DMS153 treated with DMSO at 0.1 percent for 48 hours (cell line): ENCODE measurements around the gene SWSAP1.

Experiments used
- DNase-seq: peaks from one replicate; lab custom pipeline; 2025; ENCODE audit not compliant: unreplicated experiment; lab: John Stamatoyannopoulos, UW

The SWSAP1 gene

DNA sequence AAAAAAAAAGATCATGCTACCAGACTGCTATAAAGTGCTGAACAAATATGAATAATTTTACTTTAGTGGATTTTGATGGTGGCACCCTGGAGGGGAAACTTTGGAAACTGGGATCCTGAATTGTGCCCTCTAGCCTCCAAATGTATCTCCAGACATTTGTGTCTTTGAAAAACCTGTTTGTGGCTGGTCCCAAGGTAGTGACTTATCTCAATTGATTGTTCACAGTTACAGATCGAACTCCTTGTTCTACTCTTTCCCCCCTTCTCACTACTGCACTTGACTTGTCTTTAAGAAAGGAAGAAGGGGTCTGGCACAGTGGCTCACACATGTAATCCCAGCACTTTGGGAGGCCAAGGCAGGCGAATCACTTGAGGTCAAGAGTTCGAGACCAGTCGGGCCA, 34.1 kb downstream of the SWSAP1 start:
- DNase-seq = no peak

DNA sequence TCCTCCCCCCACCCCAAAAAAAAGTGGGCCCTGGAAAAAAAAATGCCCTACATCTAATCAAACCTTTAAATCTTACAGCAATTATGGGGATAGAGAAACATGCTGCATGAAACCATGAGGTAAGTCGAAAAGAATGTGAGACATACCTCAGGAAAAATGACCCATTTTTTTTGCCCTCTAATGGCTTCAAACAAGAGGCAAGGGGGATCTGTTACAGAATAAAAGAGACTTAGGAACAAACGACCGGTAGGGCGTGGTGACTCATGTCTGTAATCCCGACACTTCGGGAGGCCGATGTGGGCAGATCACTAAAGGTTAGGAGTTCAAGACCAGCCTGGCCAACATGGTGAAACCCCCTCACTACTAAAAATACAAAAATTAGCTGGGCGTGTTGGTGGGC, 36.2 kb downstream of the SWSAP1 start:
- DNase-seq = no peak

DNA sequence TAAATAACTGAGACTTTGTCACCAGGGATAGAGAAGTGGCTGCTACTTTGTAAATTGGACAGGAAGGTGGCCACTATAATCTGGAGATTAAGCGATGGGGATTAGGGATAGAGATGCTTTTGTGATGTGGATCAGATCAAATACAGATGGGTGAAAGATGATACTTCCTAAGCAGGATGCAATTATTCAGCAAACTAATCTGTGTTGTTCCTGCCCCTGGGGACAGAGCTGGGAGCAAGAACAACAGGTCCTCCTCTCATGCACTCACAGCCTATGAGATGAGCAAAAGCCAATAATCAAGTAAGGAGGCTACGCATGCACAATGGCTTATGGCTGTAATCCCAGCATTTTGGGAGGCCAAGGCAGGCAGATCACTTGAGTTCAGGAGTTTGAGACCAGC, 40.1 kb downstream of the SWSAP1 start:
- DNase-seq = no peak

DNA sequence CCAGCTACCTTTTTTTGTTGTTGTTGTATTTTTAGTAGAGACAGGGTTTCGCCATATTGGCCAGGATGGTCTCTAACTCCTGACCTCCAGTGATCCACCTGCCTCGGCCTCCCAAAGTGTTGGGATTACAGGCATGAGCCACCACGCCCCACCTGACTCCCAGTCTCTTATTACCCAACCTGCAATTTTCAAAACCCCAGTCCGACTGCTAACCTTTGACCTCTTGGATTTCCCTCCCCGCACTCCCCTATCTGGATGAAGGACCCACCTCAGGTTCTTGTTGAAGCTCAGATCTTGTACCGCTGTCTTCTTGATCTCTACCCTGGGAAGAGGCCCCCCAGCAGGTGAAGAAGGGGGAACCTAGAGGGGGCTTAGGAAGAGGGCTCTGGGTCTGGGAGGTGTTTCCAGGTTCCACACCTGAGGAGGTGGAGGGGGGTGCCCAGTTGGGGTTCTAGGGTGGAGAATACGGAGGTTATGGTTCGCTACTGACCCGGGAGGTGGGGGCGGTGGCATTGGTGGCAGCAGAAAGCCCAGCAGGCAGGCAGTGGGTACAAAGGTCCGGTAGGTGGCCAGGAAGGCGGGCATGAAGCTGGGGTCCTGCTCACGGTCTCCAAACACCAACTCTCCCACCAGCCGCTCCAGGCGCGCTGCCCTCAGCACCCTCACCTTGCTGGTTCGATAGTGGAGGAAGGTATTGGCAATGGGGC, 42.0 kb downstream of the SWSAP1 start:
- DNase-seq = no peak

DNA sequence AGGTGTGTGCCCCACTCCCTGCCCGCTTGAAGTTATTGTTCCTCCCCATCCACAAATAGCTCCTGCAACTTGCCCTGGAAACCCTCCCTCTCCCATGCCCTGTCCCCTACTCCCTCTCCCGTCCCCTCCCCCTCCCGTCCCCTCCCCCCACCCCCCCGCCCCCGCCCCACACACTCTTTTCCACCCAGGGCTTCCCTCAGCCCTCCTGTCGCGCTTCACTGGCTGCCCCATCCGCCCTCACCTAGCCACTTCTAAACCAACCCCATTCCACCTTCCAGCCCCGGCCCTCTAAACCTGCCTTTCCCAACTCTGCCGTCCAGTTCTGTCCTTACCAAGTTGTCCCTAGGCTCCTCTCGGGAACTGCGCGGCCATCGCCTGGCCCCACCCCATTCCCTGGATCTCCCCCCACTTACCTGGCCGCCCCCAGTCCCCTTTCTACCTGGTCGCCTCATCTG, 43.7 kb downstream of the SWSAP1 start:
- DNase-seq = peak; percentile 61

DNA sequence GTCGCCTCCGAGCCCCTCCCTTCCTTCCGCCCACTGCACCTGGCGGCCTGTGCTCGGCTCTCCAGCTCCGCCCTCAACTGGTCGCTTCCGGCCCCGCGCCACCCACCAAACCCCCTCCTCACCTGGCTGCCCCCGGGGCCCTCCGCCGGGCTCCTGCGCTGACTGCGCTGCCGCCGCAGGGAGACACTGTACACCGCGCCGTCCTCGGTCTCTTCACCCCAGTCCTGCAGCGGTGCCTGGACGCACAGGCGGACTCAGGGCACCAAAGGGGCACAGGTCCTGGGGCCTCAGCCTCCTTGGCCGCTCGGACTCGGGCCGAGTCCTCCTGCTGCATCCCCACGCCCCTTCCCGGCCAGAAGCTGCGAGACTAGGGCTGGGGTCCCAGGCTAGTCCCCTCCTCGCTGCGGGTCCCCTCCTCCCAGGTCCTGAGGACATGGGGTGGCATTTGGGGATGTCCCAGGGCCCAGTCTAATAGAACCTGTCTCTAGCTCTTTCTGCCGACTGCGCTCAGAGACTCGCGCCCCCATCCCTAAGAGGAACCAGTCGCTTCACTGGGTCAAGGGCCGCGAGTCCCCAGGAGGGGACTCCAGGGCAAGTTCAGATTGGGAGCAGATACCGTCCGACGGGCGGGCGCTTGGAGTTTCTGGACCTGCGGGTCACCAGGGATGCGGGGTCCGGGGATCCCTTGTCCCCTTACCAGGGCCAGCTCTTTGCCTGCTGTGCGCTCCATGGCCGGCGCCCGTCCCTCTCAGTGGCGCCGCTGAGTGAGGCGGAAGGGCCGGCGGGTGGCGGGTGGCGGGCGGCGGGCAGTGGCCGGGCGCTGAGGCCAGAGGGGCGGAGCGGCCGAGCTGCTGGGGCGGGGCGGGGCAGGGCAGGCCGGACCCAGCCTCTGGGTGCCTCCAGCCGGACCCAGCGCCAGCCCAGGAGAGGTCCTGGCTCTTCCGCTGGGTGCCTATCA, 44.4 kb downstream of the SWSAP1 start, which contains the start of gene RGL3:
Gene RGL3, minus strand, starts transcription at position 766 of the 958 bp plus-strand sequence. Its CDS starts 36 bp downstream, at position 730.
- DNase-seq = peak; percentile 18

DNA sequence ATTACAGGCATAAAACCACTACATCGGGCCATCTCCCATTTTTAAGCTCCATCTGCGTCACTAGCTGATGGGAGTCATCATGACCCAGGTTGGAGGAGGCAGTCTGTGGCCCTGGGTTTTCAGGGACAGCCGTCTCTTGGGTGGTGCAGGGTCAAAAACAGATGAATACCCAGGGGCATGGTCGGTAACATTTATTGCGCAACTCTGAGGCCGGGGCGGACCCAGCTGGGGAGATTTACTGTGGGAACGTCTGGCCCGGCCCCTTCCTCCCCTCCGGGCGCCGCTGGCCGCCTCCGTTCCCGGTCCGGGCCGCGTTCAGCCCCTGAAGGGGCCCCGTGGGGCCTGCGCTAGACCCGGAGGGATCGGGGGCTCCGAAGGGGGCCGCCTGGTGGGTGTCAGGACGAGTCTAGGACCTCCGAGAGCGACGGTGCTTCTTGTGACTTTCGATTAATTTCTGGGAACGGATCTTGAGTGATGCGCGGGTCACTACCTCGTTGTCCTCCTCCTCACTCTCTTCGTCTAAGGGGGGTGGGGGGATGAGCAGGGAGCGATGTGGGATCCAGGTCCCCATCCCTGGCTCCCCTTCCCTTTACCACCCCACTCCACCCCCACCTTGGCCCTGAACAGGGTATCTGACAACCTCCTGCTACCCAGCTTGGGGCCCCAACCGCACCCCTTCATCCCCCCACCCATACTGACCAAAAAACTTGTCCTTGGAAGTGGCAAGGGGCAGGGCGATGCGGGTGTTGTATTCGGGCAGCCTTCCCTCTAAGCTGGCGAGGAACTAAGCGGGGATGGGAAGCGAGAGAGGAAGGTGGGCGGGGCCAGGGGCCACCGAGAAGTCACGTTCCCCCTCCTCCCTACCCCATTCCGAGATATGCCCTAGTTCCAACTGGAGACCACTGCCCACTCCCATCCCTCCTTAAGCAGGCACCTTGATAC, 46.2 kb downstream of the SWSAP1 start:
- peak; percentile 10 for DNase-seq

DNA sequence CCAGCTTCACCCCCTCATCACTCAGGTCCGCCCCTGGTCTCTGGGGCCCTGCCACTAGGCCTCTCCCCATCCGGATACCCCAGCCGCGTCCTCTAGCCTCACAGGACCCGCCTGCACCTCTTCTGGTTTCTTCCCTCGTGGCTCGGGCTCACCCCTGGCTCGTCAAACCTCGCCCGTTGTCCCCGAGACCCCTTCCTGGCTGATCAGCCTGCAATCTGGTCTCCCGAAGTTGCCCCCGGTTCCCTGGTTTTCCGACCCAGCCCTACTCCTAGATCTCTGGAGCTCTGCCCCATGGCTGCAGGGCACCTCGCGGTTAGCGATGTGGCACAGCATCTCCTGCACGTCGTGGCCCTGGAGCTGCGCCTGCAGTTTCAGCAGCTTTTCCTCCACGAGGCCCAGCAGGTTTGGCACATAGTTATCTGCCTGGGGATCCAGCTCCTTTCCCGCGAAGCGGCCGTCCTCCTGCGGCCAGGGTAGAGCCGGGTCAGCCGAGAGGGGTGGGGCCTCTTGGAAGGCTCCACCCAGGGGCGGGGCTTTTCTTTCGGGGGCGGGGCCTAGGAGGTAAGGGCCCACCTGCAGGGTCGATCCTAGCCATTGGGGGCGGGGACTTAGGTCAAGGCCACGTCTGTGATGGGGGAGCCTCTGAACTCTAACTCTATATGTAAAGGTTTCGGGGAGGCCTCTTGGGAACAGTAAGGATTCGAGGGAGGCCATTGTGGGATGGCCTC, 47.1 kb downstream of the SWSAP1 start:
- DNase-seq = peak; percentile 50

DNA sequence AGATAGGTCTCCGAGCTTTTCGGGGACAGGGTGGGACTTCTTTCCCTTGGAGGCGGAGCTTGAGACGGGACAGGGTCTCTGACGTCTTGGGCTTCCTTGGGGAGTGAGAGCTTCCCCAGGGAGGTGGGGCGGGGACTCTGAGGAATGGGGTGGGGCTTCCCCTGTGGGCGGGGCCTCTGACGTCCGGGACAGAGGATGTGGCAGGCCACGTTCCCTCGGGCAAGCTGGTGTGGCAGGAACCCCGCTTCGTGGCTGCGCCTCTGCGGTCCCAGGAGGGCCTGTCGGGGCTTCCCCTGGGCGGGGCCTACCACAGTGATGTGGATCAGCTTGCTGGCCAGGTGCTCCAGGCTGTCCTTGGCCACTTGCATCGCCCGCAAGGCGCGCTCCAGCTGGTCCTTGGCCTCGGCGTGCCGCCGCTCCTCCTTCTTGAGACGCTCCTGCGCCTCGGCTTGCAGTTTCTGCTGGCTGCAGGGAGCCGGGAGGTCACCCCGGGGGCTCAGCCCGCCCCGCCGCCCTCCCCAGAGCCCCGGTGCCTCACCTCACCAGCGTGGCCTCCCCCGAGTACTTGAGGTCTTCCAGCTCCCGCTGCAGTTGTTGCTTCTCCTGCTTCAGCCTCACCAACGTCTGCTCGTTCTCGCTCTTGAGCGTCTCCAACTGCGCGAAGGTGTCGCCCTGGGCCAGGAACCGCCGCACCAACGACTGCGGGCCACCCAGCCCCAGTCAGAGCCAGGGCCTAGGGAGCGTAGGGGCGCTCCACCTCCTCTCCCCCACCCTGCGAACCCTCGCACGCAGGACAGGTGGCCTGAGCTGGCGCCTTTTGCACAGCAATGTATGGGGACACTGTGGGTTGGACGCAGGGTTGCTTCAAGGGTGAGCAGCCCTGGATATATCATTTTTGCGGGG, 47.9 kb downstream of the SWSAP1 start:
- peak; percentile 50 for DNase-seq

DNA sequence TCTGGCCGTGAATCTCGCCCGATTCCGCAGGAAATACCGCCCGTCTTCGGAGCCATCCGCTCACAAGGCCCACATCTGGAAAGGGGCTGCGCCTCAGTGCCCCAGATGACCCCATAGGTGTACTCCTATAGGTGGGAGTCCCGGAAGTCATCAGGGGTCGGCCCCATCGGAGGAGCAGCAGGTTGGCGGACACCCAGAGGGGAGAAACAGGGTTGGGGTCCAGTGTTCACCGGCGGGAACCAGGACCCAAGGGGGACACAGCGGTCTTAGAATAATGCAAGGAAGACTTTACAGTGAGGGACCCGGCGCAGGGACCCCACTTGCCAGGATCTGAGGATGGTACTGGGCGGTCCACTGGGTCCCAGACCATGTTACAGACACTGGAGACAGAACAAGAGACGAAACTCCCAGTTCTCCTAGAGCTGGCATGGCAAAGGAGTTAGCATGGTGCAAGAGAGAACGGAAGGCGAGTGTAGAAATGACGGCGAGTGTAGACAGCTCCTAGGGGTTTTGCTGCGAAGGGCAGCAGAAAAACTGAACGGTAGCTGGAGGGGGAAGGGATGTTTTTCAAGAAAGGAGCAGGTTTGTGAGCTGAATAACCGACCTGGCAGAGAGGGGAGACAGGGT, 48.8 kb downstream of the SWSAP1 start:
- no peak for DNase-seq

DNA sequence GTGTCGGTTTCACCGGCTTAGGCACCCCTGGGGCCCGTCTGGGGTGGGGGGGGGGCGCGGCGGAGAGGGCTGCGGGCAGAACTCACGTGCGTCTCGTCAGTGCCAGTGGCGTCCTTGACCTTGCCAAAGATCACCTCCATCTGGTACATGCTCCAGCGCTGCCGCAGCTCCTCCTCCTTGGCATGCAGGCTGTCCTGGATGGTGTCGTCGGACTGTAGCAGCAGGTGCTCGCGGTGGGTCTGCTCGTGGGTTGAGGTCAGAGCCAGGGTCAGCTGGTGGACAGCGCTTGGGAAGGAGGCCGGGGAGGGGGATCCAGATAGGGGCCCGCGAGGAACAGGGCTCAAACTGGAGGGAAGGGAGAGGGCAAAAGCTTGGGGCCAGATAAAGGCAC, 49.3 kb downstream of the SWSAP1 start:
- DNase-seq = no peak
